GM18870 (cell line): Measurements from ENCODE around the gene AP2B1.

Experiments
- ATAC-seq: cut with Tn5 transposase; IDR thresholded peaks from one replicate; pipeline ENCODE4 v1.9.1; 2021; ENCODE audit warnings: moderate library complexity; ENCODE audit not compliant: unreplicated experiment

The AP2B1 gene

GRCh38 chr17:35768797-35769196, 181.7 kb downstream of the AP2B1 start:
- no peak for ATAC-seq

- ATAC-seq, result no peak
Measured at GRCh38 chr17:35769895-35770486, 182.9 kb downstream of the AP2B1 start.

- no peak for ATAC-seq
Measured at GRCh38 chr17:35773129-35773528, 186.0 kb downstream of the AP2B1 start.

- no peak for ATAC-seq
Measured at GRCh38 chr17:35773679-35774425, 186.7 kb downstream of the AP2B1 start.

GRCh38 chr17:35774499-35774898, 187.4 kb downstream of the AP2B1 start:
- no peak for ATAC-seq

GRCh38 chr17:35775039-35775438, 187.9 kb downstream of the AP2B1 start:
- no peak for ATAC-seq

GRCh38 chr17:35775583-35775982, 188.5 kb downstream of the AP2B1 start:
- ATAC-seq, result no peak
